HEK293 (cell line): ENCODE results near the gene MUC5AC.
"Not testable (repeated sequence)": the region's sequence is repeated elsewhere in the genome, so short reads cannot be mapped to it uniquely, and the experiment has no call there.

Source experiments
- CTCF ChIA-PET: fragments of 350-600 bp; formaldehyde crosslinking; extraction: SDS; loops from one replicate; lab custom pipeline; 2021; ENCODE audit warnings: antibody characterized with exemption; lab: Yijun Ruan, JAX
- POLR2A ChIA-PET: fragments of 300-600 bp; formaldehyde crosslinking; extraction: SDS; loops from one replicate; lab custom pipeline; 2020; ENCODE audit warnings: antibody characterized with exemption, inconsistent platforms; lab: Yijun Ruan, JAX
- H3K27ac ChIP-seq: fragments of 200-500 bp; sonication (Bioruptor generic); 2 replicates; pipeline ENCODE4 v1.5.1; 2014; ENCODE audit warnings: low read depth, low read length, control low read depth, inconsistent platforms; ENCODE audit errors: extremely low read depth
- H3K36me3 ChIP-seq, 2 experiments: fragments of 200-500 bp in 1 of 2; sonication (Bioruptor generic) in 1 of 2; 1 replicate in 1 of 2; 2 replicates in 1 of 2; pipeline ENCODE4 v1.5.1; 2014 to 2017; ENCODE audit warnings: inconsistent platforms in 2 of 2, low read length in 2 of 2; ENCODE audit not compliant: control insufficient read depth in 2 of 2, insufficient read depth in 1 of 2
- H3K4me1 ChIP-seq: fragments of 200-500 bp; sonication (Bioruptor generic); 2 replicates; pipeline ENCODE4 v1.5.1; 2014; ENCODE audit warnings: mild to moderate bottlenecking, low read length, inconsistent platforms; ENCODE audit not compliant: control insufficient read depth, insufficient read depth
- H3K4me3 ChIP-seq: 2 replicates; pipeline ENCODE4 v1.5.1; 2011; ENCODE audit warnings: low read depth, mild to moderate bottlenecking, control low read depth, low read length, moderate library complexity
- H3K9me3 ChIP-seq: fragments of 200-500 bp; sonication (Bioruptor generic); 2 replicates; pipeline ENCODE4 v1.5.1; 2014; ENCODE audit warnings: low read depth, low read length, inconsistent platforms; ENCODE audit not compliant: control insufficient read depth, insufficient read depth
- SCRT2 ChIP-seq: fragments of 450-650 bp; formaldehyde crosslinking; IDR thresholded peaks from 2 replicates; pipeline ENCODE4 v1.5.1; 2016; ENCODE audit warnings: missing biosample characterization, missing genetic modification characterization
- SETDB1 ChIP-seq: IDR thresholded peaks from one replicate; pipeline ENCODE4 v1.6.1; 2017; ENCODE audit warnings: mild to moderate bottlenecking, low read length, moderate library complexity, mixed read lengths; ENCODE audit not compliant: insufficient read length
- TRIM28 ChIP-seq: IDR thresholded peaks from 2 replicates; pipeline ENCODE4 v1.6.1; 2011; ENCODE audit warnings: low read length, control low read depth, borderline replicate concordance
- ZNF157 ChIP-seq: fragments of 450-650 bp; formaldehyde crosslinking; IDR thresholded peaks from 2 replicates; pipeline ENCODE4 v1.5.1; 2016; ENCODE audit warnings: missing biosample characterization, missing genetic modification characterization
- ZNF169 ChIP-seq: fragments of 450-650 bp; formaldehyde crosslinking; IDR thresholded peaks from 2 replicates; pipeline ENCODE4 v1.5.1; 2016; ENCODE audit warnings: missing biosample characterization, missing genetic modification characterization
- ZNF2 ChIP-seq: fragments of 450-650 bp; formaldehyde crosslinking; IDR thresholded peaks from 2 replicates; pipeline ENCODE4 v1.5.1; 2016; ENCODE audit warnings: missing biosample characterization, missing genetic modification characterization
- ZNF266 ChIP-seq: fragments of 450-650 bp; formaldehyde crosslinking; IDR thresholded peaks from 2 replicates; pipeline ENCODE4 v1.5.1; 2016; ENCODE audit warnings: missing biosample characterization, missing genetic modification characterization, low read depth
- ZNF664 ChIP-seq: fragments of 450-650 bp; formaldehyde crosslinking; IDR thresholded peaks from 2 replicates; pipeline ENCODE4 v1.5.1; 2016; ENCODE audit warnings: missing biosample characterization, missing genetic modification characterization
- ZNF830 ChIP-seq: fragments of 450-650 bp; IDR thresholded peaks from 2 replicates; pipeline ENCODE4 v1.5.0; 2018; ENCODE audit warnings: missing biosample characterization, missing genetic modification characterization, low read depth, mild to moderate bottlenecking, moderate library complexity
- ZSCAN18 ChIP-seq: fragments of 450-650 bp; formaldehyde crosslinking; IDR thresholded peaks from 2 replicates; pipeline ENCODE4 v1.5.1; 2016; ENCODE audit warnings: missing biosample characterization, missing genetic modification characterization

The MUC5AC gene

GRCh38 chr11:1191786-1192470 lies 34.2 kb downstream of the MUC5AC start:
- H3K4me3 ChIP-seq, POLR2A ChIA-PET, H3K36me3 ChIP-seq, H3K4me1 ChIP-seq, H3K27ac ChIP-seq, H3K9me3 ChIP-seq: not testable (repeated sequence)
- CTCF ChIA-PET, result interaction anchor here (0.6 kb wide), 1 partner anchor 1097 kb away, joined by 4 read pairs; no protein-coding TSS in a partner anchor

DNA sequence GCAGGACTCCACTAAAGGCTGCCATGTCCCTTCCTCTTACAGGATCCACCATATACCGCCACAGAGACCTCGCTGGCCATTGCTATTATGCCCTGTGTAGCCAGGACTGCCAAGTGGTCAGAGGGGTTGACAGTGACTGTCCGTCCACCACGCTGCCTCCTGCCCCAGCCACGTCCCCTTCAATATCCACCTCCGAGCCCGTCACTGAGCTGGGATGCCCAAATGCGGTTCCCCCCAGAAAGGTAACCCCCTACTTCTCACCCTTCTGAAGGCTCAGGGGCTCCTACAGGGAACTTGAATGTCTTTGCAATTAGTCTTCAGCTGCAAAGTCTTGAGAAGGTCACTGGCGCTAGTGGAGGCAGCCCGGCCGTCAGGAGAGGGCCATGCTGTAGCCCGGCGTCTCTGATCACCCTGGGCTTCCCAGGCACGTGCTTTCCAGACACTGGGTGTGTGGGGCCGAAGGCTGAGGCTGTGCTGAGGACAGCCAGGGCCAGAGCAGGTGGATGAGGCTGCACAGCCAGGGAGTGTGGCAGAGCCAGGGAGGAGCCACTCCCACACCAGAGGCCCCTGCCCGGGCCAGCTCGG lies 35.1 kb downstream of the MUC5AC start:
- ChIA-PET CTCF (interaction anchor here (0.6 kb wide), 1 partner anchor 1096 kb away, joined by 4 read pairs; no protein-coding TSS in a partner anchor), POLR2A (interaction anchor here (0.6 kb wide), 1 partner anchor 190 kb away, joined by 4 read pairs; no protein-coding TSS in a partner anchor)
- Histone ChIP-seq H3K9me3 (no peaks in the 10 kb centered on the region), H3K36me3 (no peaks in the 10 kb centered on the region), H3K4me1 (no peaks in the 10 kb centered on the region), H3K4me3 (no peak overlapping the region), H3K27ac (no peak overlapping the region)
- TF ChIP-seq SETDB1 (no peak), ZNF830 (tag by site-specific recombination) (no peak), TRIM28 (no peak), ZNF169 (tag by site-specific recombination) (no peak), ZNF266 (tag by site-specific recombination) (no peak)

GRCh38 chr11:1193326-1194230 lies 35.8 kb downstream of the MUC5AC start:
- no peak overlapping the region for H3K4me3 ChIP-seq
- CTCF ChIA-PET, result no interaction called here
- H3K27ac ChIP-seq, result no peak overlapping the region
- no peaks in the 10 kb centered on the region for H3K9me3 ChIP-seq
- no peaks in the 10 kb centered on the region for H3K4me1 ChIP-seq
- no peaks in the 10 kb centered on the region for H3K36me3 ChIP-seq
- no peak for TF ChIP-seq SCRT2 (tag by site-specific recombination)
- no peak for TF ChIP-seq ZSCAN18
- POLR2A ChIA-PET, result interaction anchor here (0.6 kb wide), 1 partner anchor 189 kb away, joined by 4 read pairs; no protein-coding TSS in a partner anchor

- Histone ChIP-seq H3K36me3 (no peaks in the 10 kb centered on the region), H3K9me3 (no peaks in the 10 kb centered on the region), H3K27ac (no peak overlapping the region), H3K4me3 (no peak overlapping the region), H3K4me1 (no peaks in the 10 kb centered on the region)
- no peak for TF ChIP-seq ZNF2 (tag by site-specific recombination)
- TF ChIP-seq ZNF664 (tag by site-specific recombination), result no peak
- no peak for TF ChIP-seq ZNF157 (tag by site-specific recombination)
- ChIA-PET POLR2A (no interaction called here), CTCF (no interaction called here)
Measured at GRCh38 chr11:1194231-1194976, 36.7 kb downstream of the MUC5AC start.
